NCI-H1105 (cell line): ENCODE results near the gene EEA1.

Source experiments
- DNase-seq: peaks from one replicate; lab custom pipeline; 2025; lab: John Stamatoyannopoulos, UW

The EEA1 gene

DNA sequence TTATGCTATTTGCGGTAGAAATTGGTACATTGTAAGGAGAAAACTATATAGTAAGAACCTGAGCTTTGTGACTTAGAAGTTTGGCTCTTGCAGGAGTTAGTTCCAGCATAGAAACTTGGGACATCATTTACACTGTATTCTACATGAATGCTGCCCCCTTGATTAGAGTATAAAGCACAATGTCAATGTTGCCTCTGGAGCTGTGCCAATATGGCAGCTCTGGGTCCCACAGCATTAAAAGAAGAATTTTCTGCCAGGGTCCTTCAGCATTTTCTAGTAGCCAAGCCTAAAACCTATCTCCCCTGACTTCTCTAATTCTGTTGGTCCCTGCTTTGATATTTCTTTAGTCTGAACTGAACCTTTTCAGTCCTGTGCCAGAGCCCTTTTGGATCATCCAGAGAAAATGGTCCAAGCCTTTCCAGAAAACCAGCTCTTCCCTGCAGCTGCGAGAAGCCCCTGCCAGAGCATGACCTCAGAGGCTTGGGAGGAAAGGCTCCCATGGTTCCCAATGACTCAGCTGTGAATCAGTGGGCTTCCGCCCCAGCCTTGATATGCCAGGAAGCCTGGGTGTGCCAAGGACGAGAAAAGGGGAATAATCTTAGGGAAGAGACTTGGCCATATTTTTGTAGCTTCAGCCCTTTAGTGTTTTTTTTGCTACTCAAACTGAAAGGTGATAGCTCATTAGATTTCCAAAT lies 183.1 kb downstream of the EEA1 start:
- no peak for DNase-seq

DNA sequence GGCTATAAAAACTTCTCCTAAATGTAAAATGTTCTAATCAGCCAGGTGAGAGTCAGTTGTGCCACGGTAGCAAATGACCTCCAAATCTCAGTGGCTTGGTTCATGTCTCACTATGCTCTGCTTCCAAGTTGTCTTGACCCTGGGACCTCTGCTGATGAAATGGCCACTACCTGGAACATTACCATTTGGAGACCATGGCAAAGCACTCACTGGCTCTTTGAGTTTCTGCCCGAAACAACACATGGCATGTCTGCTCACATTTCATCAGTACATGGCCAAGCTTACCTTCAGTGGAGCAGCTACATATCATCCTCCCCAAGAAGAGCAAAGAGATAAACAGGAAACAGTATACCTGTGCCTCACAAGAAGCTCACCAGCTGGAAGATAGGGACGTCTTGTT lies 186.1 kb downstream of the EEA1 start:
- DNase-seq, result no peak

DNA sequence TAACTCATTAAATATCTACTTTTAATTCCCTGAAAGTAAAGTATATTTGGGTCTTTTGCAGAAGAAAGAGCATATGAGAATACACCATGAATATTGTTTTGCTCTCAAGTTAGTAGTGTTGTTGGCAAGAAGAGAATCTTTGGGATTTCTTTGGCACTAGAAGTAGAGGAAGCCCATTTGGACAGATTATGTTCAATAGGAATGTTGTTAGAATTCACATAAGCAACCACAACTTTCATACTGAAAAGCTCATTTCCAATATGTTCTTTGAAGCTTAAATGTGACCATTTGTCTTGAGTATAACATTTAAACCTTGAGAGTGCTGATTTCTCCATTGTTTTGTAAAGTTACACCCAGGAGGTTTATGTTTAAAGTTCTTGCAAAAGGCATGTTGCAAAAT lies 188.7 kb downstream of the EEA1 start:
- no peak for DNase-seq

DNA sequence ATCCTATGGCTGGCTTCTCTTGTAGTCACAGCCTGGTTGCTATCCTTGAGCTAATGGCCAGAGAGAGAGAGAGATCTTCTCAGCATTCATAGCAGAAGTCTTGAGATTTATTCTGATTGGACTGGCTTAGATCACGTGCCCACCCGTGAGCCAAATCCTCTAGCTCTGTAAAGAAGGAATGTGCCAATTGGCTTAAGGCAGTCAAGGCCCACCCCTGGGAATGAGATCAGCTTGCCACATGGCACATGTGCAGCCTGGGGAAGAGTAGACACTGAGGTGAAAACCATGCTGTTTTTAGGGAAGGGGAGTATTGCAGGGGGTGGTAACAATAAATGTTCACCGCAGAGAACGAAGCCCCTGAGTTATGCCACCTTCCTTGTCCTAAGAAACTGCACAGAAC lies 190.0 kb downstream of the EEA1 start:
- DNase-seq, result no peak

DNA sequence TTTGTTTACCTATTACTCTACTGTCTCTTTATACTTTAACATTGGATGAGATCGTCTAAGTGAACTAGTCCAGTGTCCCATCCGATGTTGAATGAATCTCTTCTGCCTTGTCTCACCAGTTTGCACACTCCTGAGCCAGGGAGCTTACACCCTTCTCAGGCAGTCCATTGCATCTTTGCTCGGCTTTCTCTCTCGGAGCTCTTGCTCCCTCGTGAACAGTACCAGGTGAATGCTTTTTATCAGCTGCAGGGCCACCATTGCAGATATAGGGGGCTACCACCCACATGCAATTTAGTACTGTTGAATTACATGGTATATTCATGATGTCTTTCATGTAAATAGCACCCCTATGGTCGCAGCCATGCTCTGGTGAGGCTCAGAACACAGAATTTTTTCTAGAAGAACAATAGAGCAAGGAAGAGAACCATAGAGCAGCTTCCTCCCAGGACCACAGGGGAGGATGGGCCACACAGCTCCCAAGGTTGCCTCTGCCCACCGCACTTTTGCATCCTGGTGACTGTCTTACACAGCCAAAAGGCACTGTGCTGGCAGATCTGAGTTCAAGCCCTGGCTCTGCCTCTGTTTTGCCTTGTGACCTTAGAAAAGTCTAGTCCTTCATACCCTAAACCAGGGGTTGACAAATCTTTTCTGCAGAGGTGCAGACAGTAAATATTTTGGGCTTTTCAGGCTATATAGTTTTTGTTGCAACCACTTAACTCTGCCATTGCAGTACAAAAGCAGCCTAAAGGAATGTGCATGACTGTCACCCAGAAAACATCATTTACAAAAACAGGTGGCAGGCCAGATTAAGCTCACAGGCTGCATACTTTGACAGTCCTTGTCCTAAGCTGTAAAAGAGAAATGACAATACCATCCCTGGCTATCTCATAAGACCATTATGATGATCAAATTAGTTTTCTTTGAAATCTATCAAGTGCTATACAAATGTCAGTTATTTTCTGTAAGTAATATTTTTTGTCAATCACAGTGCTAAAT lies 190.9 kb downstream of the EEA1 start:
- DNase-seq, result no peak

DNA sequence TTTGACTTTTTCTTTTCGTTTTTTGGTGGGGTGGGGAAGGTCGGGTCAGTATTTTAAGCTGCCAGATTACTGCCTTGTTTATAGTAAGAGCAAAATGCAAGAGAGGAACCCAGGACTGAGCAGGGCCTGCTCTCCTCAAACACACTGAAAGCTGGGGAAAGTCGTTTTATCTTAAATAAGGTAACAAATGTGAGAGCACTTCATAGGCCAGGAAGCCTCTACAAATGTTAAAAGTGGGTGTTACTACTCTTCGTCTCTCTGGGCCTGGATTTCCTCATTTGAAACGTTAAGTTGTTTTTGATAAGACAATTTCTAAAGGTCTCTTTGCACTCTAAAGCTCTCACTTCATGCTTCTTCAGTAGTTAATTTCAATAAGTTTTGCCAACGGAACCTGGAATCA lies 192.5 kb downstream of the EEA1 start:
- DNase-seq, result no peak

DNA sequence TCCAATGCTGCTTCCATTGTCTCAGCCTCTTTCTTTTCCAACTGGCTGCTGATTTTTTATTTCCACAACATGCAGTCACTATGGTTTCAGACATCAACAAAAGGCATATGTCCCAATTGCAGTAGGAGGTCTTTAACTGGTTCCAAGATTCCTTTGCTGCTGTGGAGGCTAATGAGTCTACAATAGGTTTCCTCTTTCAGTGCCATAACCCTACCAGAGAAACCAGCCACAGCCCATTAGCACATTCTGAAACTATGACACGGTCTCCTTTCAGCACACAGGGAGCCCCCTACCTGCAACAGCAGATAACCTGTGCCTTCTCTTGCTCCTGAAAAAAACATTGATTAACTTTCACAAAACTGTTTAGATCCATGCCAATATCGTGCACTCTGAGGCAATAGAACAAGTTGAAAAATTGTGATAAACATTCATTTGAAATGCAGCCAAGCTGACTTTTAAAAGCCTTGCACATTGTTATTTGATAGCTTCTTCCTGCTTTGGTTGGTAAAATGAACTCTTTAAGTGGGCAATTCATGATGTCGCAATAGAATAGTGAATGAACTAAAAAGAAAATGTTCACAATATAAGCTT lies 193.9 kb downstream of the EEA1 start:
- DNase-seq, result peak; percentile 69

DNA sequence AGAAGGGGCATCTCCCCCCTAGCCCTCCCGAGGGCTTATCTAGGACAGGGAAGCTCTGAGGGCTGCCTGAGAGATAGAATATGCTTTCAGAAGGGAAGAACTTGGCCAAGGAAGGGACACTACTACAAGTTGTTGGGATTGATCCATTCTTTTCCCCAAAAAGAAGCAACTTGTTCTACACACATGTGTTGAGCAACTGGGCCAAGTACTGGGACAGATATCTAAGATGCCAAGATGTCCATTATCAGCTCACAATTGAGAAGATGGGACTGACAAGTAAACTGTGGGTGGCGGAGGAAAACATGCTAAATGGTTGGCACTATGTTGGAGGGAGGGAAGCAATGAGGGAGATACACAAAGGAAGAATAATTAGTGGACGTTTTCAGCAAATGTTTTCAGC lies 195.4 kb downstream of the EEA1 start:
- no peak for DNase-seq

DNA sequence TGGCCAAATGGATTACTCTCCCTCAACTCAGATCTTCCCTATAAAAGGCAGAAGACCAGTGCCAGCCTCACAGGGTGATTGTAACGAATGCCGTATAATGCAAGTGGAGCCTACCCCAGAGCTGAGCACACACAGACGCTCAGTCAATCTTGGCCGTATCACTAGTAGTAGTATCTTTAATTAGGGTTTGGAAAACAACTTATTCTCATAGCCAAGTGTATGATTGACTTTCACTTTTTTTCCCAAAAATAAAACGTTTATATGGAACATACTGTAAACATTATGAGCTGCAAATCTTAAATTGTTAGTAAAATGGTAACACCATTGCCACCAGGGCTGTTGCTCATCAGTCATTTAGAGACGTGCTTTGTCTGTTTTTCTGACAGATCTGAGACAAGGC lies 195.9 kb downstream of the EEA1 start:
- DNase-seq, result no peak

DNA sequence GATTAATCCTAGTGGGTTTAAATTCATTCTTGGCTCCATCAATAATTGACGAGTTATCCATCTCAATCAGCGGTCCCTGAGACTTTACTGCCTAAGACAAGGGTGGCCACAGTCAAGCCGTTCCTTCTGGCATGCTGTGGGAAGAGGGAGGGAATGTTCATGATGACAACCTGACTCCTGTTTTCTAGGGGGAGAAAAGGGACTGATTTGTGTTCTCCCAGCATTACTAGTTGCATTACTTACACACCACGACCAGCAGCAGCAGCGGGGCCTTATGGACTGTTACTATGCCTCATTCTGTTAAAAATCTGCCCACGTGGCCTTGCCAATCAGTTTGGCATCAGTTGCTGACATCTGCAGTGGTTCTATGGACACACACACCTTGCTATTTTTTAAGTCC lies 196.4 kb downstream of the EEA1 start:
- DNase-seq, result no peak

DNA sequence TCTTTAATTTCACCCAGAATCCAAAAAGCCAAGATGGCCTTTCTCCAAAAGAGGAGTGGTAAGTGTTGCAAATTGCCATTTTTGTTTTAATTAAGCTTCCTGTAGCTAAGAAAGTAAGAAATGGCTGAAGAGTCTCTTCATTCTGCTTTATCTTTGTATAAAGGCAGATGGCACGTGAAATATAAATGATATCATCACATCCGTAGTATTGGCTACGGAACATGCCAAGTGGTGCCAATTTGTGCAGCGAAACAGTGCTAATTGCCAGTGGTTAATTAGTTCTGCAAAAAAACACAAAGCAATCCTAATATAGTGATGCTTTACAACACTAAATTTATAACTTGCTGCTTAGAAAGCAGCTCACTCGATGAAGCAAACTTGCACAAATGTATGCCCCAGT lies 196.9 kb downstream of the EEA1 start:
- peak; percentile 67 for DNase-seq

DNA sequence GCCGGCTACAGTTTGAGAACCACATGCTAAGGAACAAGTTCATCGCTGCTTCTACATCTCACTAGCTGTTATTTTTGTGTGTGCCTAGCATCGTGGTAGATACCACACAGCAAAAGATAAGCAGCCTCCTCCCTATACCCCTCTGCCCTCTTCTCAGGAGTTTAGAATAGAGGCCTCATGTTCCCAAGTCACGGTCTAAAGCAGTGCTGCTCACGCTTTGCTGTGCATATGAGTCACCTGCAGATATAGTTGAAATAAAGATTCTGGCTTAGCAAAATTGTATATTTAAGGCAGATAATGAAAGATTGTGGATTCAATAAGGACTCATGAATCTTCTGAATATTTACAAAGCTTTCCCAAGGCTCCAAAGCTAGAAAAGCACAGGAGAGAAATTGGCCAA lies 198.3 kb downstream of the EEA1 start:
- DNase-seq, result no peak

DNA sequence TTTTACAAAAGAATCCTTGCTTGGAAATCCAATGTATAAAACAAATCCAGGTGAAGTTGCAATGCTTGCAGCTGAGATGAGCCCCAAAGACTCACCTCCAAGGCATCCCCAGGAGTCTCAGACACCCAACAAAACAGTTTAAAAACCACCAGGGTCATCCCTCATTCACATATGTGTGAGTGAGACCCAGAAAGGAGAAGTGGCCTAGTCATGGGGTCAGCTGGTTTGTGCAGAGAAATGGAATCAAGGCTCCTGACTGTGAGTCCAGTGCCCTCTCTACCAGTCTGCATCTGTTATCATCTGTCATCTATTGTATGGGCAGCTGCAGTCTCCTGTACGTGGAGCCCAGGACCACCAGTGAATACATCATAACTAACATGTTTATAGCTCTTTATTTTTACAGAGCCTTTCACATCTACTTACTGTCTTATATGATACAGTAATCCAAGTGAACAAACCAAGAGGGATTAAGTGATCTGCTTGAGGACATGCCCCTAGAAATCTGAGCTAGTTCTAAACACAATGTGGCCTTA lies 199.3 kb downstream of the EEA1 start:
- no peak for DNase-seq

DNA sequence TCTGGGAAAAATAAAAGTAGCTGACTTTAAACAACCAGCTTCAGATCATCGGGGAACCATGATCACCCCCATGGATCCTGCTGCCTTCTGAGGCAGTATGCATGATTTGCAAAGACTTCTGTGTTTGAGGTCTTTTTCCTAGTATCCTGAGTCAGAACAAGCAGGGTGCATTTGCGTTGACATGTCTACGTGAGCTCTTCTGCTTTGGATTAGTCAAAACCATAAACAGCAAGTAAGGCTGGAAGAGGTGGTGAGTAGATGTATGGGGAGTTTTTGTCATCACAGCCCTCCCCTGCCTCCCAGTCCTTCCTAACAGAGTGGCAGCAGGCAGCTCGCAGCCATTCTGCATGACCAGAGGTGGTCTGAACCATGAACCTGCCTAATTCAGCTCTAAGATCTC lies 202.2 kb downstream of the EEA1 start:
- no peak for DNase-seq

DNA sequence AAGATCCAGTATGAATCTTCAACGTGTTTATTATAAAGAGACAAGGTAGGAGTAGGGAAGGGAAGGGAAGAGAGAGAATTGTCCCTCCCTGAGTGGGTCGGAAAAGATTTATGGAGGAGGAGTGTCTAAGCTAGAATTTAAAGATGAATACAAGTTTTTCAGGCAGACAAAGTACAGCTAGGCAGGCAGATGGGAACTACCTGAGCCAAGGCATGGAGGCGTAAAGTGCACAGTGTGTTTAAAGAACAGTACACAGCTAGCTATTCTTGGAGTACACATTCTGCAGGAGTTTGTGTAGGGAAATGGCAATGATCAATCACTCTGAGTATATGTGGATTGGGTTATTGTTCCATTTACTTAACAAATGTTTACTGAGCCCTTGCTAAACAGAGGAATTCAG lies 206.2 kb downstream of the EEA1 start:
- no peak for DNase-seq

DNA sequence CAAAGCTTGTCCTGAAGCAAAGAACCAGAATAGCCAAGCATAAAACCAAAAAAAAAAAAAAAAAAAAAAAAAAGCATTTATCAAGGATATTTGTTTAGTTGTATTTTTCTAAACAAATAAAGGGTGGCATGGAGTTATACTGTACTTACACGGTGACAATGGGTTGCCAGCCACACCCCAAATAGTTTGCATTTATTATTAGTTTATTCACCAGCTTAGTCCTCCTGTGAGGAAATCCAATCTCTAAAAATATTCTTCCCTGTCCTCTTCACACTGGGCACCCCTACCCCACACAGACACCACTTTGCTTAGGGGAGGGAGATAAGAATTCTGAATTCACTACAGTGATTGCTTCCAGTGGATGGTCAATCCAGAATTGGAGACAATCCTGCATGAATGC lies 207.4 kb downstream of the EEA1 start:
- no peak for DNase-seq

DNA sequence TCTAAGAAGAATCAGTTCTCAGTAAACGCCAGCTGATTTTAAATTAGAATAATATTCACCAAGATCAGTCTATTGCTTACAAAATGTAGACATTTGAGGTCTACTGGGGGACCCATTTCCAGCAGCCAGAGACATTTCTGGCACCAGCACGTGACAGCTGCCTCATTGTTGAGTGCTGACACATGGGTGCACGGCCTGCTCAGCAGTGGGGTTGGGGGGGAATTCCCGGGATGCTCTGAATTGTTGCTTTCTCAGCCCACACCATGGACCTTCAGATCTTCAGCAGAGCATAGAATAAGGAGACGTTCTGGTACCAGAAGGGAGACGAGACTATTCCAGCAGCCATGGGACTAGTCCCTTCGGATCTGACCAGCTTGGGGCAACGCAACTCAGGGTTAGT lies 208.0 kb downstream of the EEA1 start:
- no peak for DNase-seq
